Fibroblast of the aortic adventitia (primary cell): Measurements from ENCODE around the gene TMEM266. TPM values are rescaled to one million over a fixed set of nuclear protein-coding genes. Genes with fewer than 3 reads are reported as not detected.

Experiments
- DNase-seq: peaks from one replicate; pipeline ENCODE4 v3.0.0-alpha.2; 2010; ENCODE audit warnings: low read depth
- H3K4me3 ChIP-seq: 2 replicates; pipeline ENCODE4 v1.5.1; 2011; ENCODE audit warnings: low read depth, mild to moderate bottlenecking, control low read depth, low read length, moderate library complexity
- total RNA-seq: library from RNA; depleted of rRNA; stranded (reverse); fragments of >200 nt; gene quantifications from 2 replicates; pipeline ENCODE4 v1.2.3, GENCODE V29; 2012; ENCODE audit warnings: low replicate concordance
- TF ChIP-seq, protein P1 (sequence below): IDR thresholded peaks from 2 replicates; pipeline ENCODE4 v1.5.1; 2011; ENCODE audit warnings: mild to moderate bottlenecking, low read length, control low read depth, inconsistent platforms; ENCODE audit not compliant: insufficient read depth

TMEM266 gene
- total RNA-seq, 1 donor = 0.09 TPM

GRCh38 chr15:76058714-76059319 is 968 bp upstream of the TMEM266 start:
- peak; percentile 5 for DNase-seq
- peak overlapping the region; percentile 61 for H3K4me3 ChIP-seq
- TF ChIP-seq, protein P1, sequence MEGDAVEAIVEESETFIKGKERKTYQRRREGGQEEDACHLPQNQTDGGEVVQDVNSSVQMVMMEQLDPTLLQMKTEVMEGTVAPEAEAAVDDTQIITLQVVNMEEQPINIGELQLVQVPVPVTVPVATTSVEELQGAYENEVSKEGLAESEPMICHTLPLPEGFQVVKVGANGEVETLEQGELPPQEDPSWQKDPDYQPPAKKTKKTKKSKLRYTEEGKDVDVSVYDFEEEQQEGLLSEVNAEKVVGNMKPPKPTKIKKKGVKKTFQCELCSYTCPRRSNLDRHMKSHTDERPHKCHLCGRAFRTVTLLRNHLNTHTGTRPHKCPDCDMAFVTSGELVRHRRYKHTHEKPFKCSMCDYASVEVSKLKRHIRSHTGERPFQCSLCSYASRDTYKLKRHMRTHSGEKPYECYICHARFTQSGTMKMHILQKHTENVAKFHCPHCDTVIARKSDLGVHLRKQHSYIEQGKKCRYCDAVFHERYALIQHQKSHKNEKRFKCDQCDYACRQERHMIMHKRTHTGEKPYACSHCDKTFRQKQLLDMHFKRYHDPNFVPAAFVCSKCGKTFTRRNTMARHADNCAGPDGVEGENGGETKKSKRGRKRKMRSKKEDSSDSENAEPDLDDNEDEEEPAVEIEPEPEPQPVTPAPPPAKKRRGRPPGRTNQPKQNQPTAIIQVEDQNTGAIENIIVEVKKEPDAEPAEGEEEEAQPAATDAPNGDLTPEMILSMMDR = no peak

- peak; percentile 3 for DNase-seq
- TF ChIP-seq, protein P1 = no peak
- peak overlapping the region; percentile 54 for H3K4me3 ChIP-seq
Observed at GRCh38 chr15:76060118-76060989, 569 bp downstream of the TMEM266 start.

- no peak overlapping the region for H3K4me3 ChIP-seq
- no peak for DNase-seq
- TF ChIP-seq, protein P1 = no peak
Observed at GRCh38 chr15:76061700-76062099, 1.9 kb downstream of the TMEM266 start.

DNA sequence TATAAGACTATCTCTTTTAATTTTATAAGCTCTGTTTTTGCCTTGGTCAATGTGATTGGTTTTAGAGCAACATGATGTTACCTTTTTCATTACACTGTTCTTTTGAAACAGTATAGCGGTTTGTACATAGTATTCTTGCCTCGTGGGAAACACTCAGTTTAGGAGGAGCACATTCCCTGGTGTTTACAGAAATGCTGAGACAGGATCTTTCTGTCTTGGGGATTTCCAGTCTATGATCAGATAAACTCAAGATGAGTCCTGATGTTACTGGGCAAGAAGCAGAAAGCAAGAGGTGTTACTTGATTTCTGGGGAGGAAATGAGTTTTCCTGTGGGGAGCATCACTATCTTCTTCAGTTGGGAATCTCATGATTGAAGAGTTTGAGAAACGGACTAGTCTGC is 2.5 kb downstream of the TMEM266 start:
- TF ChIP-seq, protein P1 = no peak
- H3K4me3 ChIP-seq = no peak overlapping the region
- no peak for DNase-seq

DNA sequence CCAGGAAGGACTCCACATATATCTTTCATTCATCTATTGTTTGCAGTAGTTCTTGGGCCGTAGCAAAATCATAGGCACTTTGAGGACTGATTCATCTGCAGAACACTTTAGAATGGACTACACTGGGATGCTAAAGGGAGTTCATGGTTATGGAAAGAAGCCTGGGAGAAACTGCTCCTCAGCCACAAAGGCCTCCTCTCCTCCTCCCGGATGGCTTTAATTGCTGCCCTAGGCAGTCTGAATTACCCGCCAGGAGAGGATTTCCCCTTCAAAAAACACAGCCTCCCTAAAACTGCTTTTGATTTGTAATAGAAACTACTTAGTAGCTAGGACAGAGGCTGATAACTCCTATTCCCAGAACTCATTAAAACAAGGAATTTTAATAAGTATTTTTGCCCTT is 4.6 kb downstream of the TMEM266 start:
- H3K4me3 ChIP-seq = no peak overlapping the region
- DNase-seq = no peak
- TF ChIP-seq, protein P1 = no peak

DNA sequence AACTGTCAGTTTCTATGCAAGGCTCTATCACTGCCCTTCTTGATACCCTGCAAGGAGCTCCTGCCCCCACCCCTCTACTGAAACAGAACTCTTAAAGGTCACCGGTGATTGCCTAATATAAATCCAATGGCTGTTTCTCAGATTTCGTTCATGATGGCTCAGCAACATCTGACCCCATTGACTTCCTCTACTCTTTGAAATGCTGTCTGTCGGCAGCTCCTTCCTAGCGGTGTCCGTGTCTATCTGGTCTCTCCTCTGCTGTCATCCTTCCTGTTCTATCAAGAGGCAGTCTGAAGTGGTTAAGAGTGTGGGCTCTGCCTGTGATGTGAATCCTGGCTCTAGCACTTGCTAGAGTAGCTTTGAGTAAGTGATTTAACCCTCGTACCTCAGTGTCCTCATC is 5.5 kb downstream of the TMEM266 start:
- no peak for DNase-seq
- TF ChIP-seq, protein P1 = no peak
- no peak overlapping the region for H3K4me3 ChIP-seq
